ENCODE data around the gene SAMD4A.

SAMD4A gene

GRCh38 chr14:54809767-54810166 lies 242.8 kb downstream of the SAMD4A start:
- no peak for DNase-seq

GRCh38 chr14:54812617-54813016 lies 245.7 kb downstream of the SAMD4A start:
- no peak for DNase-seq

GRCh38 chr14:54813081-54813480 lies 246.2 kb downstream of the SAMD4A start:
- DNase-seq: no peak

- no peak for DNase-seq
Observed at GRCh38 chr14:54814076-54814475, 247.1 kb downstream of the SAMD4A start.

- DNase-seq: no peak
Observed at GRCh38 chr14:54815016-54815415, 248.1 kb downstream of the SAMD4A start.

- DNase-seq: no peak
Observed at GRCh38 chr14:54815515-54815914, 248.6 kb downstream of the SAMD4A start.

GRCh38 chr14:54816450-54816849 lies 249.5 kb downstream of the SAMD4A start:
- no peak for DNase-seq

GRCh38 chr14:54817506-54817905 lies 250.6 kb downstream of the SAMD4A start:
- DNase-seq: no peak

GRCh38 chr14:54818201-54819133 lies 251.5 kb downstream of the SAMD4A start:
- no peak for DNase-seq

- no peak for DNase-seq
Observed at GRCh38 chr14:54822685-54823084, 255.8 kb downstream of the SAMD4A start.

GRCh38 chr14:54823757-54824549 lies 257.0 kb downstream of the SAMD4A start:
- no peak for DNase-seq

GRCh38 chr14:54828037-54828436 lies 261.1 kb downstream of the SAMD4A start:
- no peak for DNase-seq

GRCh38 chr14:54829486-54830224 lies 262.7 kb downstream of the SAMD4A start:
- no peak for DNase-seq

GRCh38 chr14:54830650-54831049 lies 263.7 kb downstream of the SAMD4A start:
- DNase-seq: no peak

GRCh38 chr14:54834081-54834480 lies 267.2 kb downstream of the SAMD4A start:
- DNase-seq: no peak

GRCh38 chr14:54834727-54835126 lies 267.8 kb downstream of the SAMD4A start:
- DNase-seq: no peak

- DNase-seq: no peak
Observed at GRCh38 chr14:54836231-54836630, 269.3 kb downstream of the SAMD4A start.

GRCh38 chr14:54837508-54838149 lies 270.7 kb downstream of the SAMD4A start:
- DNase-seq: no peak

GRCh38 chr14:54838931-54839512 lies 272.1 kb downstream of the SAMD4A start:
- DNase-seq: no peak

GRCh38 chr14:54839701-54840119 lies 272.8 kb downstream of the SAMD4A start:
- no peak for DNase-seq

- DNase-seq: no peak
Observed at GRCh38 chr14:54840336-54840735, 273.4 kb downstream of the SAMD4A start.

GRCh38 chr14:54840798-54841197 lies 273.9 kb downstream of the SAMD4A start:
- DNase-seq: no peak

Measured in suppressor macrophage treated with lipopolysaccharide for 4 hours (primary cell).